ENCODE data around the gene SPTBN4.

- TF ChIP-seq CTCF (IDR thresholded peaks at IDR 0.05) (no peak), POLR2A (IDR thresholded peaks at IDR 0.05) (no peak), POLR2AphosphoS5 (IDR thresholded peaks at IDR 0.05) (no peak)
Observed at GRCh38 chr19:40457048-40457447, 9.8 kb upstream of the SPTBN4 start.

Data from gastroesophageal sphincter (tissue), 3 donors.